SH-SY5Y (cell line): ENCODE results near the gene BICRA.

Source experiments
- GATA2 ChIP-seq: IDR thresholded peaks from 2 replicates; pipeline ENCODE4 v1.6.1; 2011; ENCODE audit warnings: mild to moderate bottlenecking, low read depth, low read length
- GATA3 ChIP-seq: IDR thresholded peaks from 2 replicates; pipeline ENCODE4 v1.6.1; 2011; ENCODE audit warnings: low read depth, mild to moderate bottlenecking, low read length, moderate library complexity

DNA sequence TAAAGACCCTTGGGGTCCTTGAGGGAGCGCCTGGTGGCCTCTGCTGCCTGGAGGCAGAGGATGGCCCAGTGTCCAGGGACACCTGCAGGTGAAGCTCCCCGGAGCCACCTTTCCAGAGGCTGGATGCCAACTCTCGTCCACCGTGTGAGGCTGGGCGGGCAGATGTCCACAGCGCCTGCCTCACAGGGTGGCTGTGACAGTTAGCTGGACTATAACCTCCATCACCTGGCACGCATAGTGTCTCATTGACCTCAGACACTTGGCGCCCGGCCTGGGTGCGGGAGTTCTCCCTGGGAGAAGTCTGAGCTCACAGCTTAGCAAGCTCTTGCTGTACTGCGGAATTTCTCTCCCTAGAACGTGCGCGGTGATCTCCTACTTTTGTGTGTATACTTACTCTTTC is 9.8 kb downstream of the BICRA start:
- no peak for TF ChIP-seq GATA3
- TF ChIP-seq GATA2: no peak
